Mesenchymal stem cell (in vitro differentiated cells and primary cell): ENCODE results near the gene UNC5B.

Source experiments
- DNase-seq: peaks from one replicate; pipeline ENCODE4 v3.0.0-alpha.2; 2013
- H2AFZ ChIP-seq: one replicate; pipeline ENCODE4 v1.6.1; 2013; ENCODE audit warnings: low read depth, mild to moderate bottlenecking, control low read depth, inconsistent platforms, low read length, moderate library complexity
- H2AK5ac ChIP-seq: 2 replicates; pipeline ENCODE4 v1.6.1; 2013; ENCODE audit warnings: low read length, moderate library complexity, mild to moderate bottlenecking, inconsistent platforms; ENCODE audit not compliant: severe bottlenecking
- H2BK120ac ChIP-seq: one replicate; pipeline ENCODE4 v1.6.1; 2013; ENCODE audit warnings: low read depth, mild to moderate bottlenecking, inconsistent platforms, low read length, moderate library complexity
- H2BK12ac ChIP-seq, 2 experiments: one replicate each; pipeline ENCODE4 v1.6.1; 2013; ENCODE audit warnings: inconsistent platforms in 2 of 2, low read length in 2 of 2, mild to moderate bottlenecking in 2 of 2, moderate library complexity in 2 of 2, control low read depth in 1 of 2
- H2BK15ac ChIP-seq: one replicate; pipeline ENCODE4 v1.6.1; 2013; ENCODE audit warnings: mild to moderate bottlenecking, low read depth, inconsistent platforms; ENCODE audit not compliant: poor library complexity, severe bottlenecking
- H2BK5ac ChIP-seq: 2 replicates; pipeline ENCODE4 v1.6.1; 2013; ENCODE audit warnings: low read depth, mild to moderate bottlenecking, low read length, control low read depth, inconsistent platforms; ENCODE audit not compliant: poor library complexity, severe bottlenecking
- H3K14ac ChIP-seq, 2 experiments: one replicate each; pipeline ENCODE4 v1.6.1; 2013; ENCODE audit warnings: inconsistent platforms in 2 of 2, low read length in 2 of 2, control low read depth in 1 of 2, mild to moderate bottlenecking in 1 of 2, moderate library complexity in 1 of 2
- H3K18ac ChIP-seq, 2 experiments: one replicate each; pipeline ENCODE4 v1.6.1; 2013; ENCODE audit warnings: inconsistent platforms in 2 of 2, low read length in 2 of 2, control low read depth in 1 of 2, low read depth in 1 of 2, mild to moderate bottlenecking in 1 of 2
- H3K23ac ChIP-seq, 2 experiments: one replicate each; pipeline ENCODE4 v1.6.1; 2013; ENCODE audit warnings: inconsistent platforms in 2 of 2, low read length in 2 of 2, mild to moderate bottlenecking in 2 of 2, moderate library complexity in 2 of 2, control low read depth in 1 of 2
- H3K27ac ChIP-seq: 2 replicates; pipeline ENCODE4 v1.5.1; 2013; ENCODE audit warnings: mild to moderate bottlenecking, moderate library complexity, low read length, control low read depth, inconsistent platforms; ENCODE audit not compliant: poor library complexity, severe bottlenecking
- H3K27me3 ChIP-seq, 2 experiments: 2 replicates each; pipeline versions ENCODE4 v1.6.1 to v1.7.0; 2013; ENCODE audit warnings: low read length in 2 of 2, mild to moderate bottlenecking in 2 of 2, moderate library complexity in 2 of 2, control low read depth in 1 of 2, inconsistent platforms in 1 of 2; ENCODE audit not compliant: control insufficient read depth in 1 of 2, insufficient read depth in 1 of 2
- H3K36me3 ChIP-seq, 2 experiments: 2 replicates each; pipeline versions ENCODE4 v1.6.1 to v1.7.0; 2013; ENCODE audit warnings: low read length in 2 of 2, control low read depth in 1 of 2, inconsistent platforms in 1 of 2, low read depth in 1 of 2, mild to moderate bottlenecking in 1 of 2; ENCODE audit not compliant: insufficient read depth in 2 of 2, control insufficient read depth in 1 of 2
- H3K4ac ChIP-seq, 2 experiments: one replicate each; pipeline ENCODE4 v1.6.1; 2013; ENCODE audit warnings: inconsistent platforms in 2 of 2, low read length in 2 of 2, mild to moderate bottlenecking in 2 of 2, moderate library complexity in 2 of 2, control low read depth in 1 of 2, low read depth in 1 of 2
- H3K4me1 ChIP-seq: 2 replicates; pipeline ENCODE4 v1.6.1; 2013; ENCODE audit warnings: low read depth, low read length, control low read depth; ENCODE audit not compliant: control insufficient read depth, insufficient read depth
- H3K4me2 ChIP-seq: 2 replicates; pipeline ENCODE4 v1.6.1; 2013; ENCODE audit warnings: low read length, mild to moderate bottlenecking, inconsistent platforms; ENCODE audit not compliant: poor library complexity, severe bottlenecking
- H3K4me3 ChIP-seq, 2 experiments: 2 replicates each; pipeline versions ENCODE4 v1.5.1 to v1.7.0; 2013; ENCODE audit warnings: low read length in 2 of 2, mild to moderate bottlenecking in 2 of 2, control low read depth in 1 of 2, low read depth in 1 of 2; ENCODE audit not compliant: insufficient read depth in 1 of 2
- H3K79me1 ChIP-seq: replicated peaks from 2 replicates; pipeline ENCODE4 v1.6.1; 2013; ENCODE audit warnings: mild to moderate bottlenecking, control low read depth, low read length, inconsistent platforms; ENCODE audit not compliant: poor library complexity, severe bottlenecking
- H3K9ac ChIP-seq: 2 replicates; pipeline ENCODE4 v1.7.0; 2013; ENCODE audit warnings: mild to moderate bottlenecking, low read length, moderate library complexity
- H3K9me3 ChIP-seq: 2 replicates; pipeline ENCODE4 v1.7.0; 2013; ENCODE audit warnings: mild to moderate bottlenecking, low read length; ENCODE audit not compliant: control insufficient read depth
- H4K8ac ChIP-seq: one replicate; pipeline ENCODE4 v1.6.1; 2013; ENCODE audit warnings: inconsistent platforms, mild to moderate bottlenecking, low read length, moderate library complexity
- H4K91ac ChIP-seq: one replicate; pipeline ENCODE4 v1.6.1; 2013; ENCODE audit warnings: mild to moderate bottlenecking, low read length, inconsistent platforms
- WGBS: methylation state at CpG from one replicate; pipeline ENCODE4 v1.1.7; 2013; ENCODE audit warnings: mixed read lengths; 5-methylcytosine and 5-hydroxymethylcytosine counted together

Gene UNC5B

DNA sequence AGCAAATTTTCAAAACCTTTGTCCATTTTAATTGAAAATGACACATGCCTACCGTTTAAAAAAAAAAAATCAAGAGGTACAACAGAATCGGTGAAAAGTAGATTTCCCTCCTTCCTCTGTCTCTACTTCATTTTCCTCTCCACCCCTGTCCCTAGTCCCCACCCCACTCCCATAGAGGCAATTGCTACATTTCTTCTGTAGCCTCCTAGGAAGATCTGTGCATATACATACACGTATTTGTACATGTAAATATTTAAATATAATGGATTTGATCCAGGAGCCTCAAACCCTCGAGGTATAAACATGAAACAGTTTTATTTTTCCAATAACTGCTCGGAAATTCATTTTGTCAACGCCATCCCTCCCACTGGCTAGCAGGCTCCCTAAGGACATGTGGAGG lies 92.5 kb downstream of the UNC5B start:
- no peak overlapping the region for H2BK120ac ChIP-seq
- H3K4me1 ChIP-seq: no peaks in the 10 kb centered on the region
- H3K4me3 ChIP-seq: no peak overlapping the region
- H2BK12ac ChIP-seq: no peak overlapping the region
- no peak overlapping the region for H3K4ac ChIP-seq
- H2BK15ac ChIP-seq: no peak overlapping the region
- H2BK5ac ChIP-seq: no peak overlapping the region
- WGBS: 82% methylated on average over 5 of the region's 6 CpGs
- peaks cover 0 to 55% of the 10 kb centered on the region in 2 experiments for H3K27me3 ChIP-seq
- no peak overlapping the region for H3K27ac ChIP-seq
- H4K8ac ChIP-seq: no peak overlapping the region
- no peak overlapping the region for H4K91ac ChIP-seq
- H2AK5ac ChIP-seq: no peak overlapping the region
- no peak overlapping the region for H3K9ac ChIP-seq
- H2AFZ ChIP-seq: no peak overlapping the region
- H3K79me1 ChIP-seq: no peaks in the 10 kb centered on the region
- H3K14ac ChIP-seq: no peak overlapping the region
- no peak overlapping the region for H3K18ac ChIP-seq
- no peak for DNase-seq
- H3K36me3 ChIP-seq: no peaks in the 10 kb centered on the region
- no peak overlapping the region for H3K4me2 ChIP-seq
- H3K23ac ChIP-seq: no peak overlapping the region
- no peaks in the 10 kb centered on the region for H3K9me3 ChIP-seq

DNA sequence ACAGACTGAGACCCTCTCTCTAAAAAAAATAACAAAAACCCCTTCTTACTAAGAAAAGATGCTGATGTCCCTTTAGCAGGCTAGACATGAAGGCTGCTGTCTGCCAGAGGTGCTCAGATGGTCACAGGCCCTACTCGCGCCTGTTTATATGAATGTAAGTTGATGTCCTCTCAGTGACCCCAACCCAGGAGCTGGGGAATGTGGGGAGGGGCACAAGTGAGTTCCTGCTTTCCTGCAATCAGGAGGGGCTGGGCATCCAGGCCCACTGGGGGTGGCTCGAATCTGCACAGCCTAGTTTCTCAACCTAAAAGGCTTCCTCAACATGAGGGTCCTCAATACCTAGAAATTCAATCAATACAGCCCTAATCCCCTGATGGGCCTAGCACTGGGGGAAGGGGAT lies 94.6 kb downstream of the UNC5B start:
- Histone ChIP-seq H3K4me2 (no peak overlapping the region), H2AK5ac (no peak overlapping the region)
- WGBS: 66% methylated on average over 3 of the region's 3 CpGs

DNA sequence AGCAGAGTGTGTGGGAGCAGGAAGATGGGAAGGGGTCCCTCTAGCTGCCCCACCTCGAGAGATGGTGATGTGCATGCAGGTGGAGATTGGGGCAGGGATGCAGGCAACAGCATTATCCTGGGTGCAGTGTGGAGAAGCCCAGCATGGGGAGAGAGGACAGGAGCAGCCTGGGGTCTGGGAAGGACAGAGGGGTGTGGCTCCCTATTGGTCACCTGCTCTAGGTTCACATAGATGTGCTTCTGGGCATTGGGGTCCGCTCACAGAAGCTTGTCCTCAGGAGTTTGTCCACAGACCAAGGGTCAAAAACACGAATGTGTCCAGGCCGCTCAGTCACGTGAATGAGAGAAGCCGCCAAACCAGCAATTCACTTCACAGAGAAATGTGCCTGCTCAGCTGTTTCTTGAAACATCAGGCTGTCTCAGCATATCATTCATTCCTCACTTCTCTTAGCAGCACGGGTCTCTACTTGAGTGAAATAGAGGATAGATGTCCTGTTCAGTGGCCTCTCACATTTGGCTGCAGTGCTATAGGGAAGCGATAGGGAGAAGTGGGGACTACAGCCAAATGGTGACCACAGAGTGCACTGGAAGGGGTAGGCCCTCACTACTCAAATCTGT lies 95.2 kb downstream of the UNC5B start:
- Histone ChIP-seq H3K4me3 (no peak overlapping the region), H3K4ac (no peak overlapping the region), H3K79me1 (no peaks in the 10 kb centered on the region), H3K23ac (no peak overlapping the region), H3K9me3 (no peaks in the 10 kb centered on the region), H2BK12ac (no peak overlapping the region), H4K91ac (no peak overlapping the region), H3K9ac (no peak overlapping the region), H2BK15ac (no peak overlapping the region), H3K36me3 (no peaks in the 10 kb centered on the region), H3K18ac (no peak overlapping the region), H3K4me2 (no peak overlapping the region), H4K8ac (no peak overlapping the region), H2BK120ac (no peak overlapping the region), H2AFZ (no peak overlapping the region), H2BK5ac (no peak overlapping the region), H3K4me1 (no peaks in the 10 kb centered on the region), H2AK5ac (no peak overlapping the region), H3K27me3 (peaks cover 0 to 46% of the 10 kb centered on the region in 2 experiments), H3K14ac (no peak overlapping the region), H3K27ac (no peak overlapping the region)
- WGBS: 49% methylated on average over 8 of the region's 8 CpGs
- DNase-seq: no peak

More for the DNA sequence above, 94.6 kb downstream of the UNC5B start:
- H3K14ac ChIP-seq: no peak overlapping the region
- H3K4me3 ChIP-seq: no peak overlapping the region
- no peak overlapping the region for H2AFZ ChIP-seq
- H2BK12ac ChIP-seq: no peak overlapping the region
- no peak overlapping the region for H3K4ac ChIP-seq
- H3K9ac ChIP-seq: no peak overlapping the region
- no peak overlapping the region for H2BK120ac ChIP-seq
- no peak overlapping the region for H3K18ac ChIP-seq
- no peak overlapping the region for H3K27ac ChIP-seq
- no peak for DNase-seq
- no peak overlapping the region for H2BK15ac ChIP-seq
- H3K27me3 ChIP-seq: peaks cover 0 to 50% of the 10 kb centered on the region in 2 experiments
- H3K4me1 ChIP-seq: no peaks in the 10 kb centered on the region
- H3K23ac ChIP-seq: no peak overlapping the region
- no peaks in the 10 kb centered on the region for H3K9me3 ChIP-seq
- no peak overlapping the region for H2BK5ac ChIP-seq
- H4K91ac ChIP-seq: no peak overlapping the region
- no peaks in the 10 kb centered on the region for H3K79me1 ChIP-seq
- H4K8ac ChIP-seq: no peak overlapping the region
- no peaks in the 10 kb centered on the region for H3K36me3 ChIP-seq

DNA sequence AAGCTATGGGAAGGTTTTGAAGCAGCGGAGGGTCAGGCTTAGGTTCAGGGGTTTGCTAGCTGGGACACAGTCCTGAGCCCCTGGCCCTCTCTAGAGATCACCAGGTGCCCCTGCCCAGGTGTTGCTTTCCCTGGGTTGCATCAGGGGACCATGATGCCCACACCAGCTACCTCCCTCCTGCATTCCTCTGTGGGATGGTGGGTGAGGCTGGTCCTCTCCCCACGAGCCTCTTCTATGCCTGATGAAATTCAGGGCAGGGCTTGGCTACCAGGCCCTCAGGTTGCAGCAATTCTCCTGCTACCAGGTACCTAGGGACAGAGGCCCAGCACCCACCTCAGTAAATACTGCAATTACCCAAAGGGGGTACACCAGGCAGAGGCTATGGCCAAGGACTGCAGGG lies 95.9 kb downstream of the UNC5B start:
- Histone ChIP-seq H3K9me3 (no peaks in the 10 kb centered on the region), H3K4ac (no peak overlapping the region), H3K27me3 (peaks cover 0 to 53% of the 10 kb centered on the region in 2 experiments), H2AK5ac (no peak overlapping the region), H3K9ac (no peak overlapping the region), H2BK12ac (no peak overlapping the region), H3K14ac (no peak overlapping the region), H3K79me1 (no peaks in the 10 kb centered on the region), H2BK5ac (no peak overlapping the region), H3K18ac (no peak overlapping the region), H2BK15ac (no peak overlapping the region), H4K8ac (no peak overlapping the region), H2AFZ (no peak overlapping the region), H3K4me2 (no peak overlapping the region), H3K36me3 (no peaks in the 10 kb centered on the region), H3K23ac (no peak overlapping the region), H3K4me3 (no peak overlapping the region), H4K91ac (no peak overlapping the region), H3K4me1 (no peaks in the 10 kb centered on the region), H2BK120ac (no peak overlapping the region), H3K27ac (no peak overlapping the region)
- 90% methylated on average over 2 of the region's 2 CpGs for WGBS
- DNase-seq: no peak
